MM.1S (cell line): ENCODE data around the gene ADRB2.

ENCODE experiments used
- DNase-seq: peaks from one replicate; pipeline ENCODE4 v3.0.0-alpha.2; 2015
- H2AFZ ChIP-seq: fragments of 300-600 bp; sonication (generic); 2 replicates; pipeline ENCODE4 v1.6.0; 2016; ENCODE audit warnings: antibody characterized with exemption, low read length
- H3F3A ChIP-seq: fragments of 300-600 bp; sonication (generic); 2 replicates; pipeline ENCODE4 v1.6.1; 2016; ENCODE audit warnings: mild to moderate bottlenecking, antibody characterized with exemption, low read length, moderate library complexity, mixed read lengths; ENCODE audit not compliant: insufficient read depth
- H3K27ac ChIP-seq: fragments of 300-600 bp; sonication (generic); 2 replicates; pipeline ENCODE4 v1.5.1; 2016; ENCODE audit warnings: mild to moderate bottlenecking, low read length
- H3K27me3 ChIP-seq: fragments of 300-600 bp; sonication (generic); replicated peaks from 2 replicates; pipeline ENCODE4 v1.6.0; 2016; ENCODE audit warnings: low read length; ENCODE audit not compliant: insufficient read depth
- H3K36me3 ChIP-seq: fragments of 300-600 bp; sonication (generic); replicated peaks from 2 replicates; pipeline ENCODE4 v1.6.1; 2016; ENCODE audit warnings: mild to moderate bottlenecking, low read length, mixed read lengths; ENCODE audit not compliant: insufficient read depth
- H3K4me1 ChIP-seq: fragments of 300-600 bp; sonication (generic); 2 replicates; pipeline ENCODE4 v1.6.1; 2016; ENCODE audit warnings: low read length, mixed read lengths
- H3K4me2 ChIP-seq: fragments of 300-600 bp; sonication (generic); 2 replicates; pipeline ENCODE4 v1.6.0; 2016; ENCODE audit warnings: low read depth, low read length
- H3K4me3 ChIP-seq: fragments of 300-600 bp; sonication (generic); 2 replicates; pipeline ENCODE4 v1.5.1; 2016; ENCODE audit warnings: low read length, mixed read lengths
- H3K79me2 ChIP-seq: fragments of 300-600 bp; sonication (generic); 2 replicates; pipeline ENCODE4 v1.6.1; 2016; ENCODE audit warnings: mixed run types, low read length, mixed read lengths
- H3K9ac ChIP-seq: fragments of 300-600 bp; sonication (generic); 2 replicates; pipeline ENCODE4 v1.6.1; 2016; ENCODE audit warnings: low read length, mixed read lengths
- H3K9me2 ChIP-seq: fragments of 300-600 bp; sonication (generic); replicated peaks from 2 replicates; pipeline ENCODE4 v1.6.1; 2016; ENCODE audit warnings: mild to moderate bottlenecking, low read length, mixed read lengths; ENCODE audit not compliant: insufficient read depth
- H3K9me3 ChIP-seq: fragments of 300-600 bp; sonication (generic); replicated peaks from 2 replicates; pipeline ENCODE4 v1.6.1; 2016; ENCODE audit warnings: mild to moderate bottlenecking, low read length, mixed read lengths; ENCODE audit not compliant: insufficient read depth
- H4K20me1 ChIP-seq: fragments of 300-600 bp; sonication (generic); 2 replicates; pipeline ENCODE4 v1.6.1; 2016; ENCODE audit warnings: mild to moderate bottlenecking, low read length, moderate library complexity, mixed read lengths; ENCODE audit not compliant: insufficient read depth
- CTCF ChIP-seq: fragments of 300-600 bp; sonication (generic); IDR thresholded peaks from 2 replicates; pipeline ENCODE4 v1.5.1; 2016; ENCODE audit warnings: antibody characterized with exemption, low read length, mixed read lengths
- EZH2 ChIP-seq: fragments of 300-600 bp; sonication (generic); optimal IDR thresholded peaks from 2 replicates; pipeline ENCODE3; 2017; ENCODE audit warnings: low read depth, mild to moderate bottlenecking, antibody characterized with exemption, low read length, mixed read lengths
- EZH2phosphoT487 ChIP-seq: fragments of 300-600 bp; sonication (generic); IDR thresholded peaks from 2 replicates; pipeline ENCODE4 v1.6.1; 2018; ENCODE audit warnings: antibody characterized with exemption, low read length

ADRB2 gene

GRCh38 chr5:148856424-148856823 is 30.0 kb downstream of the ADRB2 start:
- no peaks in the 10 kb centered on the region for H3K9me2 ChIP-seq
- no peaks in the 10 kb centered on the region for H4K20me1 ChIP-seq
- H3K4me1 ChIP-seq, result peaks cover 35% of the 10 kb centered on the region
- TF ChIP-seq EZH2phosphoT487, result no peak
- no peak for TF ChIP-seq EZH2
- TF ChIP-seq CTCF, result no peak
- no peaks in the 10 kb centered on the region for H3K9me3 ChIP-seq
- H3K4me2 ChIP-seq, result no peak overlapping the region
- no peak overlapping the region for H3K27ac ChIP-seq
- H3K36me3 ChIP-seq, result no peaks in the 10 kb centered on the region
- no peak overlapping the region for H2AFZ ChIP-seq
- no peaks in the 10 kb centered on the region for H3K27me3 ChIP-seq
- peaks cover 13% of the 10 kb centered on the region for H3F3A ChIP-seq
- no peaks in the 10 kb centered on the region for H3K79me2 ChIP-seq
- H3K4me3 ChIP-seq, result no peak overlapping the region
- no peak overlapping the region for H3K9ac ChIP-seq
- no peak for DNase-seq

GRCh38 chr5:148857474-148857873 is 31.1 kb downstream of the ADRB2 start:
- TF ChIP-seq EZH2, result no peak
- Histone ChIP-seq H3K4me2 (no peak overlapping the region), H2AFZ (no peak overlapping the region), H3K4me1 (peaks cover 24% of the 10 kb centered on the region), H3F3A (peaks cover 13% of the 10 kb centered on the region), H3K9me2 (no peaks in the 10 kb centered on the region), H4K20me1 (no peaks in the 10 kb centered on the region), H3K4me3 (no peak overlapping the region), H3K27ac (no peak overlapping the region), H3K9me3 (no peaks in the 10 kb centered on the region), H3K9ac (no peak overlapping the region), H3K27me3 (no peaks in the 10 kb centered on the region), H3K36me3 (no peaks in the 10 kb centered on the region), H3K79me2 (no peaks in the 10 kb centered on the region)
- DNase-seq, result no peak

- no peak overlapping the region for H3K4me2 ChIP-seq
- peaks cover 21% of the 10 kb centered on the region for H3K4me1 ChIP-seq
- H3K9ac ChIP-seq, result no peak overlapping the region
- no peaks in the 10 kb centered on the region for H3K9me2 ChIP-seq
- TF ChIP-seq EZH2, result no peak
- no peak for TF ChIP-seq EZH2phosphoT487
- no peak for TF ChIP-seq CTCF
- DNase-seq, result no peak
- H3K9me3 ChIP-seq, result no peaks in the 10 kb centered on the region
- H3K27ac ChIP-seq, result no peak overlapping the region
- H3K27me3 ChIP-seq, result no peaks in the 10 kb centered on the region
- no peak overlapping the region for H3K4me3 ChIP-seq
- no peaks in the 10 kb centered on the region for H3K79me2 ChIP-seq
- no peaks in the 10 kb centered on the region for H3K36me3 ChIP-seq
- H4K20me1 ChIP-seq, result no peaks in the 10 kb centered on the region
- no peak overlapping the region for H2AFZ ChIP-seq
- peaks cover 11% of the 10 kb centered on the region for H3F3A ChIP-seq
Measured at GRCh38 chr5:148858106-148858505, 31.7 kb downstream of the ADRB2 start.

- no peaks in the 10 kb centered on the region for H4K20me1 ChIP-seq
- H3K36me3 ChIP-seq, result no peaks in the 10 kb centered on the region
- H3K9me2 ChIP-seq, result no peaks in the 10 kb centered on the region
- H3K4me1 ChIP-seq, result peaks cover 16% of the 10 kb centered on the region
- no peak overlapping the region for H3K4me3 ChIP-seq
- H3K4me2 ChIP-seq, result no peak overlapping the region
- no peak overlapping the region for H2AFZ ChIP-seq
- H3K9me3 ChIP-seq, result no peaks in the 10 kb centered on the region
- no peak for TF ChIP-seq EZH2phosphoT487
- TF ChIP-seq EZH2, result no peak
- H3K9ac ChIP-seq, result no peak overlapping the region
- peaks cover 7% of the 10 kb centered on the region for H3F3A ChIP-seq
- H3K27ac ChIP-seq, result no peak overlapping the region
- H3K79me2 ChIP-seq, result no peaks in the 10 kb centered on the region
- DNase-seq, result no peak
- no peaks in the 10 kb centered on the region for H3K27me3 ChIP-seq
Measured at GRCh38 chr5:148858547-148858946, 32.1 kb downstream of the ADRB2 start.
